Embryonic facial prominence (tissue), 1 donor: ENCODE measurements around the gene ERICH6B.
A peak's percentile ranks its signal among the peaks of the same experiment; 100 is the strongest.

Experiments
- DNase-seq: peaks from one replicate; pipeline ENCODE4 v3.0.0-alpha.2; 2016; ENCODE audit errors: extremely low spot score

The ERICH6B gene

GRCh38 chr13:45542391-45542790 lies 73.1 kb downstream of the ERICH6B start:
- no peak for DNase-seq

- DNase-seq, result no peak
Measured at GRCh38 chr13:45541806-45542205, 73.7 kb downstream of the ERICH6B start.

GRCh38 chr13:45540864-45541263 lies 74.7 kb downstream of the ERICH6B start:
- DNase-seq, result no peak

- no peak for DNase-seq
Measured at GRCh38 chr13:45540195-45540594, 75.3 kb downstream of the ERICH6B start.

GRCh38 chr13:45538382-45538781 lies 77.2 kb downstream of the ERICH6B start:
- DNase-seq, result no peak

- DNase-seq, result no peak
Measured at GRCh38 chr13:45537516-45537915, 78.0 kb downstream of the ERICH6B start.

GRCh38 chr13:45536224-45536623 lies 79.3 kb downstream of the ERICH6B start:
- no peak for DNase-seq

- no peak for DNase-seq
Measured at GRCh38 chr13:45534604-45535003, 80.9 kb downstream of the ERICH6B start.

- DNase-seq, result no peak
Measured at GRCh38 chr13:45529758-45530157, 85.8 kb downstream of the ERICH6B start.

GRCh38 chr13:45527699-45528462 lies 87.7 kb downstream of the ERICH6B start:
- DNase-seq, result no peak

GRCh38 chr13:45522571-45522970 lies 93.0 kb downstream of the ERICH6B start:
- no peak for DNase-seq

- no peak for DNase-seq
Measured at GRCh38 chr13:45521297-45521696, 94.2 kb downstream of the ERICH6B start.

GRCh38 chr13:45519493-45519892 lies 96.0 kb downstream of the ERICH6B start:
- DNase-seq, result no peak

- no peak for DNase-seq
Measured at GRCh38 chr13:45518525-45519245, 96.9 kb downstream of the ERICH6B start.

GRCh38 chr13:45516757-45517156 lies 98.8 kb downstream of the ERICH6B start:
- DNase-seq, result no peak

GRCh38 chr13:45512098-45512496 lies 103.4 kb downstream of the ERICH6B start:
- DNase-seq, result no peak

- peak; percentile 36 for DNase-seq
Measured at GRCh38 chr13:45511310-45512097, 104.0 kb downstream of the ERICH6B start.

GRCh38 chr13:45510672-45511071 lies 104.9 kb downstream of the ERICH6B start:
- no peak for DNase-seq

- DNase-seq, result no peak
Measured at GRCh38 chr13:45508776-45509175, 106.8 kb downstream of the ERICH6B start.

- DNase-seq, result no peak
Measured at GRCh38 chr13:45506811-45507210, 108.7 kb downstream of the ERICH6B start.

- DNase-seq, result no peak
Measured at GRCh38 chr13:45503658-45504057, 111.9 kb downstream of the ERICH6B start.

- DNase-seq, result no peak
Measured at GRCh38 chr13:45501175-45501526, 114.4 kb downstream of the ERICH6B start.
